SU-DHL-6 (cell line): ENCODE data around the gene TAOK1.

Experiments
- H2AFZ ChIP-seq: fragments of 200-600 bp; sonication (generic); 2 replicates; pipeline ENCODE4 v1.6.1; 2014; ENCODE audit warnings: low read depth, mild to moderate bottlenecking, moderate library complexity, mixed read lengths, antibody characterized with exemption, low read length; ENCODE audit not compliant: severe bottlenecking
- H3F3A ChIP-seq: fragments of 200-600 bp; shearing (Covaris generic); 2 replicates; pipeline ENCODE4 v1.6.0; 2016; ENCODE audit warnings: antibody characterized with exemption, mild to moderate bottlenecking; ENCODE audit not compliant: insufficient read depth
- H3K27ac ChIP-seq: fragments of 200-600 bp; sonication (generic); 2 replicates; pipeline ENCODE4 v1.5.1; 2016; ENCODE audit warnings: low read depth, mild to moderate bottlenecking, low read length, moderate library complexity, mixed read lengths
- H3K27me3 ChIP-seq: fragments of 200-600 bp; sonication (generic), shearing (Covaris generic); 2 replicates; pipeline ENCODE4 v1.6.0; 2014; ENCODE audit warnings: mild to moderate bottlenecking, low read length
- H3K36me3 ChIP-seq: fragments of 200-600 bp; sonication (generic); 2 replicates; pipeline ENCODE4 v1.6.1; 2014; ENCODE audit warnings: mild to moderate bottlenecking, low read length, mixed read lengths
- H3K4me2 ChIP-seq: fragments of 300-600, 200-600 bp; shearing (Covaris generic), sonication (generic); 2 replicates; pipeline ENCODE4 v1.6.0; 2014; ENCODE audit warnings: low read length, low read depth, mild to moderate bottlenecking; ENCODE audit not compliant: poor library complexity, severe bottlenecking
- H3K4me3 ChIP-seq: fragments of 200-600 bp; sonication (generic); 2 replicates; pipeline ENCODE4 v1.5.1; 2014; ENCODE audit warnings: antibody characterized with exemption, low read length, mild to moderate bottlenecking, mixed read lengths; ENCODE audit not compliant: insufficient read depth, poor library complexity, severe bottlenecking
- H3K79me2 ChIP-seq: fragments of 200-600 bp; sonication (generic); 2 replicates; pipeline ENCODE4 v1.6.1; 2014; ENCODE audit warnings: mild to moderate bottlenecking, low read length, moderate library complexity; ENCODE audit not compliant: insufficient read depth
- H3K9ac ChIP-seq: fragments of 200-600 bp; sonication (generic); 2 replicates; pipeline ENCODE4 v1.7.0; 2014; ENCODE audit warnings: mild to moderate bottlenecking, low read length
- H3K9me2 ChIP-seq: fragments of 200-600 bp; sonication (generic); replicated peaks from 2 replicates; pipeline ENCODE4 v1.6.1; 2014; ENCODE audit warnings: low read length; ENCODE audit not compliant: insufficient read depth
- H3K9me3 ChIP-seq: fragments of 200-600 bp; sonication (generic); 2 replicates; pipeline ENCODE4 v1.6.1; 2014; ENCODE audit warnings: low read length, mixed read lengths; ENCODE audit not compliant: insufficient read depth
- H4K20me1 ChIP-seq: fragments of 200-600 bp; sonication (generic); 2 replicates; pipeline ENCODE4 v1.6.1; 2014; ENCODE audit warnings: low read depth, mild to moderate bottlenecking, antibody characterized with exemption, low read length, moderate library complexity, mixed read lengths
- CTCF ChIP-seq: fragments of 200-600 bp; sonication (generic); IDR thresholded peaks from one replicate; pipeline ENCODE4 v1.5.1; 2017; ENCODE audit warnings: antibody characterized with exemption, mild to moderate bottlenecking, low read length, moderate library complexity; ENCODE audit not compliant: insufficient read depth, poor library complexity, severe bottlenecking
- EZH2phosphoT487 ChIP-seq: fragments of 200-600 bp; sonication (generic), shearing (Covaris generic); conservative IDR thresholded peaks from 2 replicates; pipeline ENCODE4 v1.6.1; 2018; ENCODE audit warnings: mild to moderate bottlenecking, antibody characterized with exemption, low read length, moderate library complexity, mixed read lengths

Gene TAOK1

GRCh38 chr17:29533976-29534375 lies 143.8 kb downstream of the TAOK1 start:
- Histone ChIP-seq H4K20me1 (no peaks in the 10 kb centered on the region), H3K9me2 (no peaks in the 10 kb centered on the region), H3K9me3 (no peaks in the 10 kb centered on the region), H3K36me3 (peaks cover 23% of the 10 kb centered on the region; the same call in 1 of the 2 replicates), H3K27me3 (no peaks in the 10 kb centered on the region), H3K27ac (no peak overlapping the region), H3K4me3 (no peak overlapping the region), H3K4me2 (no peak overlapping the region), H2AFZ (no peak overlapping the region), H3F3A (no peaks in the 10 kb centered on the region; the same call in 1 of the 2 replicates), H3K79me2 (no peaks in the 10 kb centered on the region), H3K9ac (no peak overlapping the region)
- TF ChIP-seq EZH2phosphoT487 = no peak
- no peak for TF ChIP-seq CTCF

DNA sequence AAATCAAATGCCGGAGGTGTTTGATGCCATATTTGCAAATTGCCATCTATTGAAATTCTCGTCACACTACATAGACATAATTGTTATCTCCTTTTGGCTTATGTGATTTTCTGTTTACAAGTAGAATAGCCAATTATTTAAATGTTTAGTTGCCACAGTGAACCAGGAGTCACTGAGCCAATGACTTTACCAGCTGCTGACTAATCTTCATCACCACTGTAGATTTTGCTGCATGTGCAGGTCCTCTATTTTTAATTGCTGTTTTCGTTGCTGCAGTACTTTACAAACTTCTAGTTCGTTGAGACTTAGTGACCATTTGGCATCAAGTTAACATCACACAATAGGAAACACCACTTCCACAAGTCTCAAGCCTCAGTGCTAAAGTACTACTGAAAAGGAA lies 153.9 kb downstream of the TAOK1 start:
- Histone ChIP-seq H3K9me2 (no peaks in the 10 kb centered on the region), H3K79me2 (no peaks in the 10 kb centered on the region), H3K36me3 (peaks cover 6% of the 10 kb centered on the region), H3K9ac (no peak overlapping the region), H2AFZ (no peak overlapping the region), H3K27me3 (no peaks in the 10 kb centered on the region), H3F3A (no peaks in the 10 kb centered on the region), H4K20me1 (no peaks in the 10 kb centered on the region), H3K4me2 (no peak overlapping the region), H3K4me3 (no peak overlapping the region), H3K9me3 (no peaks in the 10 kb centered on the region), H3K27ac (no peak overlapping the region)
- no peak for TF ChIP-seq CTCF
- TF ChIP-seq EZH2phosphoT487 = no peak

DNA sequence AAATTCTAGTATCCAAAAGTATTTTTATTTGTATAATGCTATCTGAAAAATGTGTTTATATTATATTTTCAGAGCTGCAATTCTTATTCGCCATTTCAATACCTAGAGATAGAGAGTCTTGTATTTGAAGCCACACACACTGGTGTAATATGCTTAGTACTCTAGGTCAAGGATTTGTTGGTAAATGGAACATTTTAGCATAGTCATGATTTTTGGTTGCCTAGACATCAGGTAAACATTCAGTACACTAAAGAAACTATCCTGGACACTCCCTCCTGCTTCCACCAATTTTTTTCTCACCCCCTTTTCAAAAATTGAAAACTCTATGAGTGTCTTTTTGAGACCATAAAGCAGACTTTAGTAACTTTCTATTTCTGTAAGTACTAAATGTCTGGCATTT lies 155.9 kb downstream of the TAOK1 start:
- Histone ChIP-seq H3K9ac (no peak overlapping the region), H3K27me3 (no peaks in the 10 kb centered on the region), H3F3A (0 out of 2 replicates have a peak, but pooled peaks cover under 1% of the 10 kb centered on the region), H4K20me1 (no peaks in the 10 kb centered on the region), H3K4me2 (no peak overlapping the region), H3K4me3 (no peak overlapping the region), H3K27ac (no peak overlapping the region), H3K36me3 (peaks cover 6% of the 10 kb centered on the region), H3K9me2 (no peaks in the 10 kb centered on the region), H3K79me2 (no peaks in the 10 kb centered on the region), H3K9me3 (no peaks in the 10 kb centered on the region), H2AFZ (no peak overlapping the region)
- TF ChIP-seq EZH2phosphoT487 (no peak), CTCF (no peak)

- H4K20me1 ChIP-seq = no peaks in the 10 kb centered on the region
- H3K27ac ChIP-seq = no peak overlapping the region
- H3K9me3 ChIP-seq = no peaks in the 10 kb centered on the region
- TF ChIP-seq EZH2phosphoT487 (no peak), CTCF (no peak)
- no peak overlapping the region for H3K9ac ChIP-seq
- H3K79me2 ChIP-seq = no peaks in the 10 kb centered on the region
- H2AFZ ChIP-seq = no peak overlapping the region
- H3K4me2 ChIP-seq = no peak overlapping the region
- H3F3A ChIP-seq = 0 out of 2 replicates have a peak, but pooled peaks cover 6% of the 10 kb centered on the region
- H3K9me2 ChIP-seq = no peaks in the 10 kb centered on the region
- no peak overlapping the region for H3K4me3 ChIP-seq
- peaks cover 6% of the 10 kb centered on the region for H3K36me3 ChIP-seq
- no peaks in the 10 kb centered on the region for H3K27me3 ChIP-seq
These were observed 156.7 kb downstream of the TAOK1 start for GRCh38 chr17:29546830-29547229.
